Neural progenitor cell (in vitro differentiated cells): ENCODE measurements around the gene NIN. TPM values are rescaled to one million over a fixed set of nuclear protein-coding genes. Genes with fewer than 3 reads are reported as not detected.
A peak's percentile ranks its signal among the peaks of the same experiment; 100 is the strongest.

Experiments used
- DNase-seq: peaks from one replicate; pipeline ENCODE4 v3.0.0-alpha.2; 2016; ENCODE audit warnings: low spot score
- H2AFZ ChIP-seq: fragments of 200-600 bp; sonication (generic); replicated peaks from 2 replicates; pipeline ENCODE4 v1.6.1; 2016; ENCODE audit warnings: antibody characterized with exemption
- H3F3A ChIP-seq: fragments of 200-600 bp; sonication (generic); 2 replicates; pipeline ENCODE4 v1.6.1; 2016; ENCODE audit warnings: antibody characterized with exemption, low read depth
- H3K27ac ChIP-seq: fragments of 200-600 bp; sonication (generic); 2 replicates; pipeline ENCODE4 v1.5.1; 2016; ENCODE audit warnings: mild to moderate bottlenecking
- H3K27me3 ChIP-seq: fragments of 200-600 bp; sonication (generic); 2 replicates; pipeline ENCODE4 v1.6.1; 2016; ENCODE audit warnings: mild to moderate bottlenecking, moderate library complexity
- H3K36me3 ChIP-seq: fragments of 200-600 bp; sonication (generic); 2 replicates; pipeline ENCODE4 v1.5.1; 2016
- H3K4me1 ChIP-seq: fragments of 200-600 bp; sonication (generic); 2 replicates; pipeline ENCODE4 v1.6.1; 2016; ENCODE audit warnings: mixed run types
- H3K4me2 ChIP-seq: fragments of 200-600 bp; sonication (generic); 2 replicates; pipeline ENCODE4 v1.6.1; 2016
- H3K4me3 ChIP-seq: fragments of 200-600 bp; sonication (generic); 2 replicates; pipeline ENCODE4 v1.5.1; 2016
- H3K79me2 ChIP-seq: fragments of 200-600 bp; sonication (generic); 2 replicates; pipeline ENCODE4 v1.6.1; 2016; ENCODE audit warnings: low read depth
- H3K9ac ChIP-seq: fragments of 200-600 bp; sonication (generic); 2 replicates; pipeline ENCODE4 v1.6.1; 2016
- H3K9me3 ChIP-seq: fragments of 200-600 bp; sonication (generic); 2 replicates; pipeline ENCODE4 v1.5.1; 2016; ENCODE audit warnings: low read depth
- H4K20me1 ChIP-seq: fragments of 200-600 bp; sonication (generic); 2 replicates; pipeline ENCODE4 v1.6.1; 2016; ENCODE audit warnings: low read depth
- H3K27ac Mint-ChIP-seq: 3 replicates; pipeline ENCODE4 v1.8.0; 2021; ENCODE audit warnings: mixed read lengths
- H3K27me3 Mint-ChIP-seq: 2 replicates; pipeline ENCODE4 v1.8.0; 2022; ENCODE audit warnings: low read depth, mild to moderate bottlenecking, inconsistent platforms, moderate library complexity, mixed read lengths; ENCODE audit not compliant: insufficient read depth
- H3K36me3 Mint-ChIP-seq: 3 replicates; pipeline ENCODE4 v1.8.0; 2021; ENCODE audit warnings: mixed read lengths
- H3K4me1 Mint-ChIP-seq: 3 replicates; pipeline ENCODE4 v1.8.0; 2021; ENCODE audit warnings: mixed read lengths
- H3K4me3 Mint-ChIP-seq: 3 replicates; pipeline ENCODE4 v1.8.0; 2021; ENCODE audit warnings: mild to moderate bottlenecking, moderate library complexity, mixed read lengths
- H3K9me3 Mint-ChIP-seq: 3 replicates; pipeline ENCODE4 v1.8.0; 2020; ENCODE audit warnings: mixed read lengths
- CTCF ChIP-seq: fragments of 200-600 bp; sonication (generic); IDR thresholded peaks from 2 replicates; pipeline ENCODE4 v1.5.1; 2017; ENCODE audit warnings: antibody characterized with exemption, mild to moderate bottlenecking
- EZH2 ChIP-seq: fragments of 200-600 bp; sonication (generic); IDR thresholded peaks from 2 replicates; pipeline ENCODE4 v1.6.1; 2017; ENCODE audit warnings: antibody characterized with exemption, mild to moderate bottlenecking, moderate library complexity
- EZH2phosphoT487 ChIP-seq: fragments of 200-600 bp; sonication (generic); IDR thresholded peaks from 2 replicates; pipeline ENCODE4 v1.6.1; 2017; ENCODE audit warnings: antibody characterized with exemption
- total RNA-seq: library from RNA; depleted of rRNA; stranded (reverse); fragments of >200 nt; gene quantifications from 2 replicates; pipeline ENCODE4 v1.2.3, GENCODE V29; 2015; ENCODE audit warnings: low replicate concordance

The NIN gene
- total RNA-seq, 1 donor from 2014 or later = 49.0 TPM

GRCh38 chr14:50773632-50774541 is 57.1 kb downstream of the NIN start:
- no peaks in the 10 kb centered on the region for H3K4me1 Mint-ChIP-seq
- H3K9me3 Mint-ChIP-seq = no peaks in the 10 kb centered on the region
- H3K27me3 Mint-ChIP-seq = peaks cover 4% of the 10 kb centered on the region
- no peak overlapping the region for H3K4me3 ChIP-seq
- no peak overlapping the region for H3K9ac ChIP-seq
- no peaks in the 10 kb centered on the region for H3K79me2 ChIP-seq
- H3K36me3 ChIP-seq = peaks cover 6% of the 10 kb centered on the region
- TF ChIP-seq EZH2 = no peak
- peak; percentile 86 for TF ChIP-seq CTCF
- H3F3A ChIP-seq = peaks cover 8% of the 10 kb centered on the region
- no peaks in the 10 kb centered on the region for H3K9me3 ChIP-seq
- peaks cover 7% of the 10 kb centered on the region for H3K4me1 ChIP-seq
- peak overlapping the region; percentile 51 for H3K27ac Mint-ChIP-seq
- no peaks in the 10 kb centered on the region for H3K27me3 ChIP-seq
- no peak overlapping the region for H3K4me2 ChIP-seq
- DNase-seq = peak; percentile 71
- H3K27ac ChIP-seq = no peak overlapping the region
- no peak overlapping the region for H2AFZ ChIP-seq
- peaks cover 45% of the 10 kb centered on the region for H3K36me3 Mint-ChIP-seq
- no peaks in the 10 kb centered on the region for H4K20me1 ChIP-seq
- H3K4me3 Mint-ChIP-seq = no peak overlapping the region

DNA sequence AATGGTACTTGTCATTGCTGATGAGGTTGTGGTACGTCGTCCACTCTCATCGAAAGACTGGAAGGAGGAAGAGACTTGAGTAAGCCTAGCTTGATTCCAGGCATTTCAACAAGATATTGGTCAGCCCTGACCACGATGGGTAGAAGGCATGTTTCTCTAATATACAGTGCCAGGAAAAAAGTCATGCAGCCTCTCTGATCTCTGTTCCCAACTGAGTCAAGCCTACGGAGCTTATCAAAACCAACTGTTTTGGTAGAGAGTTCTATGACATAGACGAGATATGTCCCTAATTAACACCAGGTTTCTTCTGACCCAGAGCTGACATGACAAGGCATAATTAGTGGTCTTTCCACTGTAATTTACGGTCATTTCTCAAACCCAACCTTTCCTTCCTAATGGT is 58.5 kb downstream of the NIN start:
- Histone ChIP-seq H3K4me2 (no peak overlapping the region), H3F3A (no peaks in the 10 kb centered on the region), H3K27me3 (no peaks in the 10 kb centered on the region), H3K27ac (no peak overlapping the region), H3K9me3 (no peaks in the 10 kb centered on the region), H3K4me3 (no peak overlapping the region), H3K4me1 (peaks cover 3% of the 10 kb centered on the region), H3K36me3 (peaks cover 6% of the 10 kb centered on the region), H2AFZ (no peak overlapping the region), H3K9ac (no peak overlapping the region), H4K20me1 (no peaks in the 10 kb centered on the region), H3K79me2 (no peaks in the 10 kb centered on the region)
- Mint-ChIP-seq H3K4me1 (no peaks in the 10 kb centered on the region), H3K27ac (no peak overlapping the region), H3K36me3 (peaks cover 54% of the 10 kb centered on the region), H3K27me3 (peaks cover 4% of the 10 kb centered on the region), H3K4me3 (no peak overlapping the region), H3K9me3 (no peaks in the 10 kb centered on the region)
- DNase-seq = no peak
- no peak for TF ChIP-seq CTCF
- no peak for TF ChIP-seq EZH2
- TF ChIP-seq EZH2phosphoT487 = no peak

- Histone ChIP-seq H3K79me2 (no peaks in the 10 kb centered on the region), H3K9me3 (no peaks in the 10 kb centered on the region), H3K4me2 (no peak overlapping the region), H3K27me3 (no peaks in the 10 kb centered on the region), H3K36me3 (peaks cover 19% of the 10 kb centered on the region), H3K27ac (no peak overlapping the region), H3F3A (no peaks in the 10 kb centered on the region), H3K9ac (no peak overlapping the region), H4K20me1 (no peaks in the 10 kb centered on the region), H3K4me1 (no peaks in the 10 kb centered on the region), H2AFZ (no peak overlapping the region), H3K4me3 (no peak overlapping the region)
- DNase-seq = no peak
- TF ChIP-seq EZH2phosphoT487 = no peak
- TF ChIP-seq EZH2 = no peak
- no peak for TF ChIP-seq CTCF
- Mint-ChIP-seq H3K4me3 (no peak overlapping the region), H3K9me3 (no peaks in the 10 kb centered on the region), H3K27me3 (peaks cover 4% of the 10 kb centered on the region), H3K36me3 (peaks cover 55% of the 10 kb centered on the region), H3K4me1 (no peaks in the 10 kb centered on the region), H3K27ac (no peak overlapping the region)
Observed at GRCh38 chr14:50770586-50770985, 60.4 kb downstream of the NIN start.
